HepG2 (cell line): ENCODE data around the gene DDX1. TPM values are rescaled to one million over a fixed set of nuclear protein-coding genes. Genes with fewer than 3 reads are reported as not detected.

ENCODE experiments used
- AFF4 ChIP-seq: sonication (generic); formaldehyde crosslinking; IDR thresholded peaks from 2 replicates; pipeline ENCODE4 v1.4.0; 2020; ENCODE audit warnings: missing genetic modification reagents
- IRX3 ChIP-seq: sonication (generic); formaldehyde crosslinking; IDR thresholded peaks from 2 replicates; pipeline ENCODE4 v1.8.1; 2023; ENCODE audit warnings: mild to moderate bottlenecking, low read depth, missing genetic modification reagents, borderline replicate concordance
- MEIS2 ChIP-seq: sonication (generic); formaldehyde crosslinking; IDR thresholded peaks from 2 replicates; pipeline ENCODE4 v1.9.0; 2021; ENCODE audit warnings: mild to moderate bottlenecking, missing genetic modification reagents
- MXD4 ChIP-seq: IDR thresholded peaks from 2 replicates; pipeline ENCODE4 v1.6.1; 2016; ENCODE audit warnings: mild to moderate bottlenecking, missing biosample characterization, missing genetic modification reagents
- NCOA1 ChIP-seq: sonication (generic); formaldehyde crosslinking; IDR thresholded peaks from 2 replicates; pipeline ENCODE4 v1.9.0; 2021; ENCODE audit warnings: missing genetic modification reagents
- SKIL ChIP-seq: sonication (generic); formaldehyde crosslinking; IDR thresholded peaks from 2 replicates; pipeline ENCODE4 v1.8.0; 2022; ENCODE audit warnings: missing genetic modification reagents, mild to moderate bottlenecking, moderate library complexity, borderline replicate concordance
- SP140L ChIP-seq: sonication (generic); formaldehyde crosslinking; IDR thresholded peaks from 2 replicates; pipeline ENCODE4 v1.4.0; 2020; ENCODE audit warnings: missing genetic modification reagents, borderline replicate concordance
- ZNF451 ChIP-seq: sonication (generic); formaldehyde crosslinking; IDR thresholded peaks from 2 replicates; pipeline ENCODE4 v1.5.0; 2020; ENCODE audit warnings: mild to moderate bottlenecking, missing genetic modification reagents
- ZNF564 ChIP-seq: sonication (generic); formaldehyde crosslinking; IDR thresholded peaks from 2 replicates; pipeline ENCODE4 v1.8.1; 2023; ENCODE audit warnings: mild to moderate bottlenecking, missing genetic modification reagents
- polyA plus RNA-seq, 8 experiments: library from polyadenylated mRNA; depleted of rRNA in 3 of 8; stranded (reverse) in 7 of 8; unstranded in 1 of 8; fragments of >200 nt; fragmentation: Illumina TruSeq in 4 of 8; extraction: Trizol in 4 of 8; gene quantifications; 2 replicates each; pipeline versions ENCODE4 v1.2.1 to v1.2.3, GENCODE V29; 2011 to 2016; ENCODE audit warnings: low read depth in 4 of 8, missing spikeins in 1 of 8, mixed read lengths in 1 of 8; ENCODE audit not compliant: insufficient read depth in 1 of 8
- total RNA-seq, 5 experiments: library from RNA; depleted of rRNA; stranded (reverse); fragments of >200 nt; fragmentation: Illumina TruSeq; extraction: Trizol; gene quantifications; 2 replicates each; pipeline ENCODE4 v1.2.3, GENCODE V29; 2016; ENCODE audit warnings: low read depth in 1 of 5
- TF ChIP-seq, protein P1 (sequence below), 2 experiments: fragments of 450-650 bp in 1 of 2; sonication (generic) in 1 of 2; formaldehyde crosslinking in 1 of 2; IDR thresholded peaks; 2 replicates each; pipeline versions ENCODE4 v1.6.1 to v1.8.0; 2016 to 2022; ENCODE audit warnings: antibody characterized with exemption in 1 of 2, mild to moderate bottlenecking in 1 of 2, missing genetic modification reagents in 1 of 2
- TF ChIP-seq, protein P2 (sequence below): sonication (generic); formaldehyde crosslinking; IDR thresholded peaks from 2 replicates; pipeline ENCODE4 v1.4.0; 2020; ENCODE audit warnings: missing genetic modification reagents

DDX1 gene
- total and polyA plus RNA-seq, 2 of the 13 experiments (the other 11 are each of a cell fraction or from before 2014, with no cell fraction given): 81.6 to 130 TPM

GRCh38 chr2:15560140-15560987 is 31.3 kb upstream of the DDX1 start (continued):
- TF ChIP-seq, protein P1, sequence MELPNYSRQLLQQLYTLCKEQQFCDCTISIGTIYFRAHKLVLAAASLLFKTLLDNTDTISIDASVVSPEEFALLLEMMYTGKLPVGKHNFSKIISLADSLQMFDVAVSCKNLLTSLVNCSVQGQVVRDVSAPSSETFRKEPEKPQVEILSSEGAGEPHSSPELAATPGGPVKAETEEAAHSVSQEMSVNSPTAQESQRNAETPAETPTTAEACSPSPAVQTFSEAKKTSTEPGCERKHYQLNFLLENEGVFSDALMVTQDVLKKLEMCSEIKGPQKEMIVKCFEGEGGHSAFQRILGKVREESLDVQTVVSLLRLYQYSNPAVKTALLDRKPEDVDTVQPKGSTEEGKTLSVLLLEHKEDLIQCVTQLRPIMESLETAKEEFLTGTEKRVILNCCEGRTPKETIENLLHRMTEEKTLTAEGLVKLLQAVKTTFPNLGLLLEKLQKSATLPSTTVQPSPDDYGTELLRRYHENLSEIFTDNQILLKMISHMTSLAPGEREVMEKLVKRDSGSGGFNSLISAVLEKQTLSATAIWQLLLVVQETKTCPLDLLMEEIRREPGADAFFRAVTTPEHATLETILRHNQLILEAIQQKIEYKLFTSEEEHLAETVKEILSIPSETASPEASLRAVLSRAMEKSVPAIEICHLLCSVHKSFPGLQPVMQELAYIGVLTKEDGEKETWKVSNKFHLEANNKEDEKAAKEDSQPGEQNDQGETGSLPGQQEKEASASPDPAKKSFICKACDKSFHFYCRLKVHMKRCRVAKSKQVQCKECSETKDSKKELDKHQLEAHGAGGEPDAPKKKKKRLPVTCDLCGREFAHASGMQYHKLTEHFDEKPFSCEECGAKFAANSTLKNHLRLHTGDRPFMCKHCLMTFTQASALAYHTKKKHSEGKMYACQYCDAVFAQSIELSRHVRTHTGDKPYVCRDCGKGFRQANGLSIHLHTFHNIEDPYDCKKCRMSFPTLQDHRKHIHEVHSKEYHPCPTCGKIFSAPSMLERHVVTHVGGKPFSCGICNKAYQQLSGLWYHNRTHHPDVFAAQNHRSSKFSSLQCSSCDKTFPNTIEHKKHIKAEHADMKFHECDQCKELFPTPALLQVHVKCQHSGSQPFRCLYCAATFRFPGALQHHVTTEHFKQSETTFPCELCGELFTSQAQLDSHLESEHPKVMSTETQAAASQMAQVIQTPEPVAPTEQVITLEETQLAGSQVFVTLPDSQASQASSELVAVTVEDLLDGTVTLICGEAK (IDR thresholded peaks at IDR 0.05): no peak
- TF ChIP-seq, protein P1 (CRISPR knock-in tag; IDR thresholded peaks at IDR 0.05): peak; percentile 10; the same call in 1 of the 2 replicates
- TF ChIP-seq SP140L (no peak), SKIL (CRISPR knock-in tag) (no peak), IRX3 (CRISPR knock-in tag) (no peak), NCOA1 (CRISPR knock-in tag) (0 out of 2 replicates have a peak, but pooled peaks have one; percentile 11), ZNF564 (CRISPR knock-in tag) (no peak), ZNF451 (CRISPR knock-in tag) (no peak), MXD4 (CRISPR knock-in tag) (no peak), AFF4 (CRISPR knock-in tag) (no peak), MEIS2 (CRISPR knock-in tag) (no peak)
- TF ChIP-seq, protein P2, sequence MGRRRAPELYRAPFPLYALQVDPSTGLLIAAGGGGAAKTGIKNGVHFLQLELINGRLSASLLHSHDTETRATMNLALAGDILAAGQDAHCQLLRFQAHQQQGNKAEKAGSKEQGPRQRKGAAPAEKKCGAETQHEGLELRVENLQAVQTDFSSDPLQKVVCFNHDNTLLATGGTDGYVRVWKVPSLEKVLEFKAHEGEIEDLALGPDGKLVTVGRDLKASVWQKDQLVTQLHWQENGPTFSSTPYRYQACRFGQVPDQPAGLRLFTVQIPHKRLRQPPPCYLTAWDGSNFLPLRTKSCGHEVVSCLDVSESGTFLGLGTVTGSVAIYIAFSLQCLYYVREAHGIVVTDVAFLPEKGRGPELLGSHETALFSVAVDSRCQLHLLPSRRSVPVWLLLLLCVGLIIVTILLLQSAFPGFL (CRISPR knock-in tag): no peak
